OCI-LY7 (cell line): ENCODE measurements around the gene CLINT1. TPM values are rescaled to one million over a fixed set of nuclear protein-coding genes. Genes with fewer than 3 reads are reported as not detected.

ENCODE experiments used
- BruUV-seq: library from RNA; stranded (reverse); fragments of 400-500 nt; replicated peaks from 2 replicates; lab custom pipeline; 2021; lab: Mats Ljungman, UMichigan
- CTCF ChIA-PET: fragments of 300-600 bp; sonication (Branson Sonifier 250); formaldehyde crosslinking; loops from one replicate; lab custom pipeline; 2022; ENCODE audit warnings: antibody characterized with exemption; ENCODE audit not compliant: unreplicated experiment; lab: Charles Lee
- POLR2A ChIA-PET: fragments of 300-600 bp; sonication (Branson Sonifier 250); formaldehyde crosslinking; loops from one replicate; lab custom pipeline; 2022; ENCODE audit warnings: antibody characterized with exemption; lab: Charles Lee
- DNase-seq: peaks from one replicate; pipeline ENCODE4 v3.0.0-alpha.2; 2015; ENCODE audit warnings: low spot score
- H2AFZ ChIP-seq: fragments of 200-600 bp; sonication (generic), shearing (Covaris generic); 2 replicates; pipeline ENCODE4 v1.6.1; 2014; ENCODE audit warnings: mild to moderate bottlenecking, antibody characterized with exemption, low read length, moderate library complexity
- H3K27ac ChIP-seq: fragments of 200-600 bp; sonication (generic); 2 replicates; pipeline ENCODE4 v1.5.1; 2014; ENCODE audit warnings: mixed run types, low read depth, mild to moderate bottlenecking, moderate library complexity, low read length, inconsistent platforms; ENCODE audit not compliant: poor library complexity, severe bottlenecking
- H3K36me3 ChIP-seq: fragments of 200-600 bp; sonication (generic); 2 replicates; pipeline ENCODE4 v1.6.1; 2014; ENCODE audit warnings: mild to moderate bottlenecking, antibody characterized with exemption, low read length, moderate library complexity, mixed read lengths; ENCODE audit not compliant: insufficient read depth
- H3K4me1 ChIP-seq: fragments of 200-600 bp; sonication (generic); 2 replicates; pipeline ENCODE4 v1.5.1; 2014; ENCODE audit warnings: mild to moderate bottlenecking, low read length; ENCODE audit not compliant: insufficient read depth, poor library complexity, severe bottlenecking
- H3K4me2 ChIP-seq: fragments of 200-600 bp; sonication (generic); 2 replicates; pipeline ENCODE4 v1.6.1; 2014; ENCODE audit warnings: mild to moderate bottlenecking, low read length
- H3K4me3 ChIP-seq: fragments of 200-600 bp; sonication (generic); 2 replicates; pipeline ENCODE4 v1.5.1; 2014; ENCODE audit warnings: mild to moderate bottlenecking, low read depth, low read length; ENCODE audit not compliant: poor library complexity, severe bottlenecking
- H3K79me2 ChIP-seq: fragments of 200-600 bp; sonication (generic); 2 replicates; pipeline ENCODE4 v1.6.1; 2016; ENCODE audit warnings: low read depth, mild to moderate bottlenecking, low read length, moderate library complexity, mixed read lengths; ENCODE audit not compliant: insufficient read depth
- H3K9me2 ChIP-seq: fragments of 200-600 bp; sonication (generic); 2 replicates; pipeline ENCODE4 v1.6.1; 2016; ENCODE audit warnings: mild to moderate bottlenecking, low read length, mixed read lengths; ENCODE audit not compliant: insufficient read depth
- H3K9me3 ChIP-seq: fragments of 200-600 bp; sonication (generic); 2 replicates; pipeline ENCODE4 v1.6.1; 2014; ENCODE audit warnings: mild to moderate bottlenecking, mixed run types, low read length, mixed read lengths
- H4K20me1 ChIP-seq: fragments of 200-600 bp; sonication (generic); 2 replicates; pipeline ENCODE4 v1.6.1; 2014; ENCODE audit warnings: mild to moderate bottlenecking, antibody characterized with exemption, low read length, moderate library complexity, mixed read lengths; ENCODE audit not compliant: insufficient read depth
- CTCF ChIP-seq: fragments of 200-600 bp; sonication (generic); conservative IDR thresholded peaks from 2 replicates; pipeline ENCODE4 v1.5.1; 2014; ENCODE audit warnings: mild to moderate bottlenecking, antibody characterized with exemption, low read length, moderate library complexity, mixed read lengths
- EZH2phosphoT487 ChIP-seq: fragments of 200-600 bp; sonication (generic); IDR thresholded peaks from 2 replicates; pipeline ENCODE4 v1.6.1; 2018; ENCODE audit warnings: low read depth, borderline replicate concordance, mild to moderate bottlenecking, mixed run types, antibody characterized with exemption, low read length, moderate library complexity, mixed read lengths
- intact Hi-C: fragments of 100-400 bp; cut with micrococcal nuclease; formaldehyde crosslinking; loops from one replicate; pipeline ENCODE4 v1.10.0; 2022; ENCODE audit not compliant: unreplicated experiment
- total RNA-seq, 2 experiments: library from RNA; depleted of rRNA in 1 of 2; stranded (reverse); fragments of >200 nt in 1 of 2; shearing (Covaris generic) in 1 of 2; gene quantifications; 2 replicates each; pipeline ENCODE4 v1.2.3, GENCODE V29; 2014 to 2022

Gene CLINT1
- total RNA-seq, 2 experiments from 2014 or later = 107 to 135 TPM

GRCh38 chr5:157808043-157808442, 50.9 kb downstream of the CLINT1 start:
- H3K36me3 ChIP-seq = peaks cover 97% of the 10 kb centered on the region
- BruUV-seq = no TSS peak
- TF ChIP-seq EZH2phosphoT487 (no peak), CTCF (no peak)

GRCh38 chr5:157802736-157803135, 56.2 kb downstream of the CLINT1 start:
- BruUV-seq = no TSS peak
- H4K20me1 ChIP-seq = no peaks in the 10 kb centered on the region
- H3K36me3 ChIP-seq = peaks cover 95% of the 10 kb centered on the region
- H3K27ac ChIP-seq = no peak overlapping the region
- H2AFZ ChIP-seq = no peak overlapping the region
- POLR2A ChIA-PET = no interaction called here
- no peaks in the 10 kb centered on the region for H3K79me2 ChIP-seq
- TF ChIP-seq CTCF (no peak), EZH2phosphoT487 (no peak)
- H3K4me2 ChIP-seq = no peak overlapping the region
- no peaks in the 10 kb centered on the region for H3K4me1 ChIP-seq
- no peak overlapping the region for H3K4me3 ChIP-seq
- H3K9me3 ChIP-seq = peaks cover 2% of the 10 kb centered on the region; the same call in 1 of the 2 replicates
- CTCF ChIA-PET = no interaction called here
- intact Hi-C loops = no loop called here
- H3K9me2 ChIP-seq = no peaks in the 10 kb centered on the region
- no peak for DNase-seq

More at GRCh38 chr5:157808043-157808442, 50.9 kb downstream of the CLINT1 start:
- Histone ChIP-seq H3K4me2 (no peak overlapping the region), H3K9me2 (no peaks in the 10 kb centered on the region), H3K27ac (no peak overlapping the region), H3K4me1 (no peaks in the 10 kb centered on the region), H2AFZ (no peak overlapping the region), H4K20me1 (no peaks in the 10 kb centered on the region), H3K79me2 (no peaks in the 10 kb centered on the region), H3K9me3 (no peaks in the 10 kb centered on the region), H3K4me3 (no peak overlapping the region)
- ChIA-PET POLR2A (interaction anchor here (0.7 to 1.3 kb wide), 5 partner anchors 8 to 1285 kb away, joined by 3 to 4 read pairs (median 3); no protein-coding TSS in a partner anchor), CTCF (no interaction called here)
- intact Hi-C loops = no loop called here
- no peak for DNase-seq

- CTCF ChIA-PET = no interaction called here
- Histone ChIP-seq H3K4me2 (no peak overlapping the region), H3K4me1 (no peaks in the 10 kb centered on the region), H3K9me2 (no peaks in the 10 kb centered on the region), H3K36me3 (peaks cover 94% of the 10 kb centered on the region), H3K4me3 (no peak overlapping the region), H2AFZ (no peak overlapping the region), H3K79me2 (no peaks in the 10 kb centered on the region), H4K20me1 (no peaks in the 10 kb centered on the region), H3K27ac (no peak overlapping the region), H3K9me3 (peaks cover 4% of the 10 kb centered on the region; the same call in 1 of the 2 replicates)
- POLR2A ChIA-PET = interaction anchor here (0.5 to 1.0 kb wide), 3 partner anchors 8 to 232 kb away, joined by 3 read pairs; no protein-coding TSS in a partner anchor
- intact Hi-C loops = no loop called here
- no peak for DNase-seq
- no TSS peak for BruUV-seq
- TF ChIP-seq CTCF = no peak
- no peak for TF ChIP-seq EZH2phosphoT487
Observed at GRCh38 chr5:157800137-157800536, 58.8 kb downstream of the CLINT1 start.
